ENCODE results near the gene FILIP1L. TPM values are rescaled to one million over a fixed set of nuclear protein-coding genes. Genes with fewer than 3 reads are reported as not detected.

The FILIP1L gene
- total and polyA plus RNA-seq, 2 of the 4 experiments (the other 2 are of a cell fraction): 11.5 to 19.9 TPM

DNA sequence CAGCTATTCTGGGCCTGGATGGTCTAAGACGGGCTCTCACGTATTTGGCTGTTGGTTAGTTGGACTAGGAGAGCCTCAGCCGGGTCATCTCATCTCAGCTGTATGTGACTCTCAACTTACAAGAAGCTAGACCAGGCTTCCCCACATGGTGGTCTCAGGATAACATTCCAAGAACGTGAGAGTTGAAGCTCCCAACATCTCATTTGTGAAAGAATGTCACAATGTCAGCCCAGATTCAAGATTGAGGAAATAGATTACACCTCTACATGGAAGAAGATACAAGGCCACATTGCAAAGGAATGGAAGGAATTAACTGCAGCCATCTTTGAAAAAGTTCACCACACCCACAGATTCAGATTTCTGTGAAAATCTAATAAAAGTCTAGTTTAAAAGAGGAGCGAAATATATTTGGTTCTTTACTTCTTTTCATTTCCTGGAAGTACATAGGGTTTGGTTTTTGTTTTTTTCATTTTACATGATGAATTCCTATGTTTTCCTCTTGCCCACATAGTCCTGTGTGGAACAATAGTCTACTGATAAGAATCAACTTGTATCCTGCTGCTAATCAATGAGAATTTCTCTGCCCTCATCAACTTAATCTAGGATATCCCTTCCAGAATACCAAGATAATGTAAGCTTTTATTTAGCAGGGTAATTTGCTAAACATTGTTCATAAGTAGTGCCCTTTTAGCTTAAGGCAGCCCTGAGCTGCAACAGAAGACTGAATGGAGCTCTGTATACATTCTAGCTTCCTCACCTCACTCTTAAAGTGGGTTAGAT is 180.1 kb downstream of the FILIP1L start:
- Histone ChIP-seq H4K5ac (ENCODE audit: low read depth, low read length) (no peak overlapping the region), H3K14ac (replicated peaks; ENCODE audit: low read depth, low read length) (no peak overlapping the region), H3K9me3 (ENCODE audit: control insufficient read depth, insufficient read depth, low read length) (no peaks in the 10 kb centered on the region), H3K4me3 (ENCODE audit: insufficient read depth, low read depth, low read length) (no peak overlapping the region), H3K4ac (ENCODE audit: low read depth, low read length) (no peak overlapping the region), H3K4me2 (ENCODE audit: low read depth, low read length) (no peak overlapping the region), H2BK15ac (ENCODE audit: low read depth, low read length) (no peak overlapping the region), H2AFZ (replicated peaks; ENCODE audit: low read length, poor library complexity) (no peak overlapping the region), H4K8ac (ENCODE audit: low read depth in 2 of 2, low read length in 2 of 2) (no peak overlapping the region), H3K27me3 (ENCODE audit: control insufficient read depth, insufficient read depth, low read length) (no peaks in the 10 kb centered on the region), H2BK20ac (ENCODE audit: low read depth, low read length) (no peak overlapping the region), H3K79me1 (ENCODE audit: low read depth in 1 of 2, low read length in 2 of 2) (peaks cover 8 to 17% of the 10 kb centered on the region in 2 experiments; a peak in 3 of 4 replicates), H3K36me3 (ENCODE audit: control insufficient read depth, insufficient read depth, low read length) (no peaks in the 10 kb centered on the region), H2AK5ac (ENCODE audit: low read depth, low read length) (no peak overlapping the region), H3K9ac (ENCODE audit: low read depth, low read length) (no peak overlapping the region), H4K91ac (ENCODE audit: insufficient read depth, low read depth, low read length) (no peak overlapping the region), H4K20me1 (ENCODE audit: insufficient read depth, low read length) (no peaks in the 10 kb centered on the region), H3K18ac (ENCODE audit: low read depth, low read length) (no peak overlapping the region), H2AK9ac (replicated peaks; ENCODE audit: low read depth, low read length, poor library complexity) (no peak overlapping the region), H3K23ac (ENCODE audit: low read depth, low read length) (no peak overlapping the region), H3K56ac (ENCODE audit: extremely low read depth, insufficient read depth, low read length) (no peak overlapping the region), H3K4me1 (ENCODE audit: control insufficient read depth, insufficient read depth, low read length) (peaks cover 12% of the 10 kb centered on the region), H2BK5ac (ENCODE audit: low read depth, low read length, poor library complexity, severe bottlenecking) (no peak overlapping the region), H3K9me1 (ENCODE audit: insufficient read depth, low read length) (peaks cover 8% of the 10 kb centered on the region; the same call in 1 of the 2 replicates), H2BK120ac (ENCODE audit: low read depth, low read length) (no peak overlapping the region), H3K27ac (ENCODE audit: insufficient read depth, low read length) (no peak overlapping the region)
- ChIA-PET POLR2A (ENCODE audit: unreplicated experiment) (no interaction called here), CTCF (interaction anchor here (0.6 kb wide), 1 partner anchor 405 kb away, joined by 3 read pairs; no protein-coding TSS in a partner anchor)
- ATAC-seq (ENCODE audit: low read depth) (no peak), DNase-seq (no peak)
- 100% methylated on average over 1 of the region's 5 CpGs; no CpG with 5 or more reads in 1 of the 2 experiments for WGBS, 2 experiments (ENCODE audit: extremely low coverage in 2 of 2, insufficient read length in 1 of 2)
- intact Hi-C loops (cut with micrococcal nuclease): no loop called here
- dilution Hi-C loops (cut with HindIII; ENCODE audit: low sequenced_read_pairs, unreplicated experiment): no loop called here
- no TSS peak for BruUV-seq (replicated peaks)
- TF ChIP-seq FOS (IDR thresholded peaks at IDR 0.05; ENCODE audit: low read depth, low read length) (no peak), RAD21 (IDR thresholded peaks at IDR 0.05; ENCODE audit: low read length) (no peak), BHLHE40 (IDR thresholded peaks at IDR 0.05; ENCODE audit: low read depth, low read length) (no peak), MAFK (IDR thresholded peaks at IDR 0.05; ENCODE audit: low read depth, low read length) (no peak), RFX5 (IDR thresholded peaks at IDR 0.05; ENCODE audit: low read depth, low read length) (no peak), NFE2L2 (IDR thresholded peaks at IDR 0.05; ENCODE audit: low read depth, low read length) (no peak), CEBPB (IDR thresholded peaks at IDR 0.05; ENCODE audit: low read depth, low read length) (no peak), CHD1 (IDR thresholded peaks at IDR 0.05; ENCODE audit: low read depth, low read length) (no peak), MAZ (IDR thresholded peaks at IDR 0.05; ENCODE audit: borderline replicate concordance, low read depth, low read length) (no peak), MXI1 (IDR thresholded peaks at IDR 0.05; ENCODE audit: borderline replicate concordance, low read depth, low read length) (no peak), SMC3 (IDR thresholded peaks at IDR 0.05; ENCODE audit: low read depth, low read length) (no peak)
- TF ChIP-seq, protein P1, sequence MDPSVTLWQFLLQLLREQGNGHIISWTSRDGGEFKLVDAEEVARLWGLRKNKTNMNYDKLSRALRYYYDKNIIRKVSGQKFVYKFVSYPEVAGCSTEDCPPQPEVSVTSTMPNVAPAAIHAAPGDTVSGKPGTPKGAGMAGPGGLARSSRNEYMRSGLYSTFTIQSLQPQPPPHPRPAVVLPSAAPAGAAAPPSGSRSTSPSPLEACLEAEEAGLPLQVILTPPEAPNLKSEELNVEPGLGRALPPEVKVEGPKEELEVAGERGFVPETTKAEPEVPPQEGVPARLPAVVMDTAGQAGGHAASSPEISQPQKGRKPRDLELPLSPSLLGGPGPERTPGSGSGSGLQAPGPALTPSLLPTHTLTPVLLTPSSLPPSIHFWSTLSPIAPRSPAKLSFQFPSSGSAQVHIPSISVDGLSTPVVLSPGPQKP (IDR thresholded peaks at IDR 0.05; ENCODE audit: borderline replicate concordance, low read depth, low read length): no peak
- TF ChIP-seq, protein P2, sequence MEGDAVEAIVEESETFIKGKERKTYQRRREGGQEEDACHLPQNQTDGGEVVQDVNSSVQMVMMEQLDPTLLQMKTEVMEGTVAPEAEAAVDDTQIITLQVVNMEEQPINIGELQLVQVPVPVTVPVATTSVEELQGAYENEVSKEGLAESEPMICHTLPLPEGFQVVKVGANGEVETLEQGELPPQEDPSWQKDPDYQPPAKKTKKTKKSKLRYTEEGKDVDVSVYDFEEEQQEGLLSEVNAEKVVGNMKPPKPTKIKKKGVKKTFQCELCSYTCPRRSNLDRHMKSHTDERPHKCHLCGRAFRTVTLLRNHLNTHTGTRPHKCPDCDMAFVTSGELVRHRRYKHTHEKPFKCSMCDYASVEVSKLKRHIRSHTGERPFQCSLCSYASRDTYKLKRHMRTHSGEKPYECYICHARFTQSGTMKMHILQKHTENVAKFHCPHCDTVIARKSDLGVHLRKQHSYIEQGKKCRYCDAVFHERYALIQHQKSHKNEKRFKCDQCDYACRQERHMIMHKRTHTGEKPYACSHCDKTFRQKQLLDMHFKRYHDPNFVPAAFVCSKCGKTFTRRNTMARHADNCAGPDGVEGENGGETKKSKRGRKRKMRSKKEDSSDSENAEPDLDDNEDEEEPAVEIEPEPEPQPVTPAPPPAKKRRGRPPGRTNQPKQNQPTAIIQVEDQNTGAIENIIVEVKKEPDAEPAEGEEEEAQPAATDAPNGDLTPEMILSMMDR (conservative IDR thresholded peaks at IDR 0.05; ENCODE audit: low read depth, low read length): no peak
- TF ChIP-seq, protein P3, sequence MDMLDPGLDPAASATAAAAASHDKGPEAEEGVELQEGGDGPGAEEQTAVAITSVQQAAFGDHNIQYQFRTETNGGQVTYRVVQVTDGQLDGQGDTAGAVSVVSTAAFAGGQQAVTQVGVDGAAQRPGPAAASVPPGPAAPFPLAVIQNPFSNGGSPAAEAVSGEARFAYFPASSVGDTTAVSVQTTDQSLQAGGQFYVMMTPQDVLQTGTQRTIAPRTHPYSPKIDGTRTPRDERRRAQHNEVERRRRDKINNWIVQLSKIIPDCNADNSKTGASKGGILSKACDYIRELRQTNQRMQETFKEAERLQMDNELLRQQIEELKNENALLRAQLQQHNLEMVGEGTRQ (IDR thresholded peaks at IDR 0.05; ENCODE audit: low read depth, low read length): no peak
- in situ Hi-C loops (cut with MboI; ENCODE audit: low sequenced_read_pairs): no loop called here

All from IMR-90 (cell line).